Activated CD4-positive, alpha-beta T cell treated with anti-CD3 and anti-CD28 coated beads, Interleukin-2, Interleukin-6, amounts not matched to agents 100 ng/mL and 50 ng/mL, durations not matched to agents 16 hours and 8 hours (primary cell): Measurements from ENCODE around the gene TOP2B.

Experiments
- DNase-seq: peaks from one replicate; pipeline ENCODE4 v3.0.0-alpha.2; 2020

TOP2B gene

DNA sequence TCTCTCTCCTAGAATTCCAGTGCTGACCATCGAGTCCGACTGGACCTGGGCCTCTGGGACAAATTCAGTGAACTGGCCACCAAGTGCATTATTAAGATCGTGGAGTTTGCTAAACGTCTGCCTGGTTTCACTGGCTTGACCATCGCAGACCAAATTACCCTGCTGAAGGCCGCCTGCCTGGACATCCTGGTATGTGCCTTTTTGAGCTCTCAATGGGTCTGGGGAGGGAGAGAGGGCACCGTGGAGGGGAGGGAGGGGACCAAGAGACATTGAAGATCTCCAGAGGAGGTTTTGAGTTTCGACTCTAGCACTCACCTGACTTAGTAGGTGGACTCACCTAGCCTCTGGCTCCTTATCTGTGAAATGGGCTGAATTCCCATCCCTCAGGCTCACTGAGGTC lies 84.2 kb downstream of the TOP2B start:
- DNase-seq, result no peak

DNA sequence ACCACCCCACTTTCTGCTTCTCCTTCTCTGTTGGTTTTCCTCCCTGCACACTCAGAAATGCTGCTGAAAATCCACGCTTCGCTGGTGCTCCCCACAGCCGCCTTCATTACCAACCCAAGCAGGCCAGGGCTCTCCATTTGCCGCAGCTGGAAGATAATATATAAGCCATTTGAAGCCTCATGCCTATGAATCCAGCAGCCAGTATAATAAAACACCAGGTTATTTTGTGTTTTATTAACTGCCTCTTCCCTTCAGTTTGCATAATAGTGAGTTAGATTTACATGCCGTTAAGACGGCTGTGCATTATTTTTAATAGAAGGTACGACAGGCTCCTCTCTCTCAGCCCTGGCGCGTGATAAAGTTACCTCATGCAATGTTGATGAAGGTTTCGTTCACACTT lies 86.6 kb downstream of the TOP2B start:
- no peak for DNase-seq

DNA sequence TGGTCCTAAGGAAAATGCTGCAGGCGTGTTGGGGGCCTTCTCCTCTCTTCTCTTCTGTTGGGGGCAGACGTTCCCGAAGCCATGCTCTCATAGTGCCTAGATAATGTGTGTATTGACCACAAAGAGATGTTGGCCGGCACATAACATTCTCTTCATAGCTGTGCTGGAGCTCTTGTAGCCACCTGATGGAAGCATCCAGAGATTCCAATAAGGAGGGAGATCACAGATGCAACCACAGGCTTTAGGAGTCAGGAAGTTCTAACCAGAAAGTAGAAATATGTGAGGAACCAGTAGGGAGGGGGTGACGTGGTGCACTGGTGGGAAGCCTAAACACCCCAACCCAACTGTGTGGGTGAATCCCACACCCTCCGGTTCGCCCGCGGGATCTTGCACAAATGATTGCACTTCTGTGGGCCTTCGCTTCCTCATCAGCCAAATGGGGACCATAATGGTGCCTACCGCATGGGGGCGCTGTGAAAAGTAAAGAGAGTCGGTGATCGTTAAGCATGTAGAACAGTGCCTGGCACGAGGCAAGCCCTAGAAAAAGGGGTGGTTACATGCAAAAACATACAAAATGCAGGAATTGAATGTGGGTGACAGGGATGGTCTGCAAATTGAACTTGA lies 87.8 kb downstream of the TOP2B start:
- DNase-seq, result no peak

DNA sequence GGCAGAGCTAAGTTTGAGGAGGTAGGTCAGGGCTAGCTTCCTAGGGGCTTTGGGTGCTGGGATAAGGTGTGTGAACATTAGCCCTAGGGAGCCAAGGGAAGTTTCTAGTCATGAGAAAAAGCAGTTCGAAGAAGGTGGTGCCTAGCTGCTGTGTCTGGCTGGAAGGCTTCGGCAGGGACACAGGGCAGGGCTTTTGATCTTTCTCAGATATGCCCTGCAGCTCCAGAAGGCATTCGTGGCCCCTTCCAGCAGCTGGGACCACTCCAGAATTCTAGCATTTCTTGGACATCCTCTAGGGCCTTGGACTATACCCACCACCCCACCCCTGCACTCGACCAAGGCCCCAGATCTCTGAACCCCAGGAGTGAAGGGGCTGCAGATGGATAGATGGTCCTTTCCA lies 88.6 kb downstream of the TOP2B start:
- no peak for DNase-seq

DNA sequence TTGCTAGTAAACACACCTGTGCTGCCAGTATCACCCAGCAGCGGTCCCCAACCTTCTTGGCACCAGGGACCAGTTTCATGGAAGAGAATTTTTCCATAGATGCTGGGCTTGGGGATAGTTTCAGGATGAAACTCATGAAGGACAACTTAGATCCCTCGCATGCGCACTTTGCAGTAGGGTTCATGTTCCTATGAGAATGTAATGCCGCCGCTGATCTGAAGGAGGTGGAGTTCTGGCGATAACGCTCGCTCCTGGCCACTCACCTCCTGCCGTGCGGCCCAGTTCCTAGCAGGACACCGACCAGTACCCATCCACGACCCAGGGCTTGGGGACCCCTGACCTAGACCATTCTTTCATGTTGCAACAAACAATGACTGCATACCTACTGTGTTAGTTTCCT lies 89.7 kb downstream of the TOP2B start:
- DNase-seq, result no peak

DNA sequence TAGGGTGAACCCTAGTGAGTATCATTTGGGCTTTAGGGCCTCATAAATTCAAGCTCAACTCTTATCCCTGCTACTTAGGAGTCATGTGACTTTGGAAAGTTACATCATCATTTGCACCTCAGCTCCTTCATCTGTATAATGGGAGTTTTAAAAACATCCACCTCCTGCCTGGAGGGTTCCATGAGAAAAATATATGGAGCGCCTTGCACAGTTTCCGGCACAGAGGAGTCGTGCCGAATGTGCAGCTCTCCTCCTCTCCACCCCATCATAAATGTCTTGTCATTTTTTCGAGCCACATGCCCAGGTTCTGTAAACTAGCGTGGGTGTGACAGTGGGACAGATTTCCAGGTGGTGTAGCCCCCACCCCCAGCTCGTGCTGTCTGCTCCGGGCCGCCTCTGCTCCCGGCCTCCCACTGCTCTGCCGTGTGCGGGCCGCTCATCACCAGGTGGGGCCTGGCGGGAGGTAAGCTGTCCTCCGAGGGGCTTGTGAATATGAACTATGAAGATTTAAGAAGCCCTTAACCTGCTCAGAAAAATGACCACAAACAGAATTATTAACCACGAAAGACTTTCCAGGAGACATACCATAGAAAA lies 90.4 kb downstream of the TOP2B start:
- no peak for DNase-seq

DNA sequence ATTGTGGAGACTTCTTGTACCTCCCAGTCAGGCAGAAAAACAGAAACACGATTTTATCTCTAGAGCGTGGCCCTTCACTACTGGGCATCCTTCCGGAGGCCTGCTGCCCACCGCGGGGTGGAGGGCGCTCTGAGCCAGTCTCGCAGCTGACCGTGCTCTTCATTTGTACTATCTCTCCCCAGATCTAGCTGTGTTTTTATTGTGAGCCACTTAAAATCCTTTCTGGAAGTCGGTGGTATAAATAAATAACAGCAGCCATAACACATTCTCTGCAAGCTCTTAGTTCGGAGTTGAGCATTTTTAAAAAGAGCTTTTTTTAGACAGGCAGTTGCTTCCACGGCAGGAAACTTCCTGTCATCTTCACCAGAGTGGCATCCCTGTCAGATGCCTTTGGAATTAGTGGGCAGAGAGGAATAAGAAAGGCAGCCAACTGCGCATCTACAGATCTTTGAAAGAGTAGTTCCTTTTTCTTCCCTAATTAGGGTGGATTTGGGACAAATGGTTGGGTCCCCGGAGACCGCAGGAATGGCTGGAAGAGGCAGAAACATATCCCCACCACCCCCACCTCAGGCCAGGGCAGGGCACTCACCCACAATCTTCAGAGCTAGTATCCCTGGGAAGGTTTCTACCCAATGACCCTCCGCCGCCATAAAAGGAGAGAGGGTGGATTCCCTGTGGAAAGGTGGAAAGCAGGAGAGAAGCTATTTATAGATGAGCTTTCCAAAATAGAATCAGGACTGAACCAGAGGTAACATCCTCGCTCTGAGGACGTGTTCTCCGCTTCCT lies 91.1 kb downstream of the TOP2B start:
- no peak for DNase-seq

DNA sequence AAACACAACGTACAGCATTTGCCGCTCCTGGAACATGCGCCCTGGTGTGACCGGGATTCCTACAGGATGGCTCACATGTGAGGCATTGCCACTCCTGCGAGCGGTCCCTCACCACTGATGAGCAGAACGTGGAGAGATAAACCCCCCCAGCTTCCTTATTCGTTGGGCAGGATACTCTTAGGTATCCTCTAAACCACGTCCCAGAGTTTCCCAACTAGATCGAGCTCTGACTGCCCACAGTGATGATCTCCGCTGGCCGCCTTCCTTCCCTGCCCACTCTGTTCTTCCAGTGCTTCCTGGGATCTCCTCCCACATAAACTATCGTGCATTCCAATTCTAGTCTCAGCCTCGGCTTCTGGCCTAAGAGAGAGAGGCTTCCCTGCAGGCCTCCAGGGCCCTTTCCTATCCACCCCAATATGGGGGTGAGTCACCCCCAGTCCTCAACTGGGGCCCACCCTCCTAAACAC lies 91.8 kb downstream of the TOP2B start:
- no peak for DNase-seq

DNA sequence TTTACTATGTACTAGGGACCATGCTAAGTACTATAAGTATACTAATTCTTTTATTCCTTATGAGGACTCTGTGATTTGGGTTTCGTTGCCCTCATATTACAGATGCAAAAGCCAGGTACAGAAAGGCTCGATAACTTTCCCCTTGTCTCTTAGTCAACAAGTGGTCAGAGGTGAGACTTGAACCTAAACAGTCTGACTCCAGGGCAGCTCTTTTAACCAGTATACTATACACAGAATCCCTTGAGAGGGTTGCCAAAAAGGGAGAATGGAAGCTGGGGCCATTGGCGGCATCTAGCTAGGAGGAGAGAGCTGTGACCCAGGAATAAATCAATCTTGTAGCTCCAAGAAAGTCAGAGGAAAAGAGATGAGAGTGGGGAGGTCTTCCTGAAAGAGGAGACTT lies 92.4 kb downstream of the TOP2B start:
- no peak for DNase-seq

DNA sequence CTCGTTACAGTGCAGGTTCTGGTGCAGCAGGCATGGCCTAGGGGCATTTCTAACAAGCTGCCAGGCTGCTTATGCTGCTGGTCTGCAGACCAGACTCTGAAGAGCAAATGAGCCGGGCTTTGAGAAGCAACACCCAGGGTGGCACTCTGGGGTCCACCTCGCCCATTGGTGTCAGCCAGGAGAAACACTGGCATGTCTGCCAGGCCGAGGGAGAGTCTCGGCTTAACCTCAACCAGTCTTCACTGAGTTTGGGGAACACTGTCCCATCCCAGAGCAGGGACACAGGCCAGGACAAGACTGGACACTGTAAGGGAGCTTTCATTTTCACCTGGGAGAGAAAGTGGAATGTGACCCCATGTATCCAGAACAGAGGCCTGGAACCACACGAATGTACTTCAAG lies 93.4 kb downstream of the TOP2B start:
- no peak for DNase-seq

DNA sequence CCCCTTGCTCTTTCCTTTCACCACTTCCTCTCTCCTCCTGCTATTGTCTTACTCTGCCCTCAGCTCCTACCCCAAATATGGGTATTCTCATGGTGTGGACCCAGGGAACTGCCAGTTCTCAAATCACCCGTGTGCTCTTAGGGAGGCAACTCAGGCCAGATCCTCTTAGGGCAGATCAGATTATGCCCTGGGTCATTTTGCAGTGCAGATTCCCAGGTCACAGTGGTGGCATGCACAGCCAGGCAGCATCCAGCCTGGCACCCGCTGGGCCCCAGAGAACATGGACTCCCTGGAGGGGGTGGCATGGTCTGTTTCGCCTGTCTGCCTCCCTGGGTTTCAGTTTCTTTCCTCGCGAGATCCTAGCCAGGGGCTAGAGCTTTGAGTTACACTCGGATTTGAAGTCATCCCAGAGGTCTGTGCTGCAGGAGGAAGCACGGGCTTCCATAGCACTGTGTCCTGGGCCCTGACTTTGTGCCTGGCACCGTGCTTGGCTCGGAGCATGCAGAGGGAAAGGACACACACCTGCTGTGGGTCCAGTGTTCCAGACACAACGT lies 96.1 kb downstream of the TOP2B start:
- DNase-seq, result no peak

DNA sequence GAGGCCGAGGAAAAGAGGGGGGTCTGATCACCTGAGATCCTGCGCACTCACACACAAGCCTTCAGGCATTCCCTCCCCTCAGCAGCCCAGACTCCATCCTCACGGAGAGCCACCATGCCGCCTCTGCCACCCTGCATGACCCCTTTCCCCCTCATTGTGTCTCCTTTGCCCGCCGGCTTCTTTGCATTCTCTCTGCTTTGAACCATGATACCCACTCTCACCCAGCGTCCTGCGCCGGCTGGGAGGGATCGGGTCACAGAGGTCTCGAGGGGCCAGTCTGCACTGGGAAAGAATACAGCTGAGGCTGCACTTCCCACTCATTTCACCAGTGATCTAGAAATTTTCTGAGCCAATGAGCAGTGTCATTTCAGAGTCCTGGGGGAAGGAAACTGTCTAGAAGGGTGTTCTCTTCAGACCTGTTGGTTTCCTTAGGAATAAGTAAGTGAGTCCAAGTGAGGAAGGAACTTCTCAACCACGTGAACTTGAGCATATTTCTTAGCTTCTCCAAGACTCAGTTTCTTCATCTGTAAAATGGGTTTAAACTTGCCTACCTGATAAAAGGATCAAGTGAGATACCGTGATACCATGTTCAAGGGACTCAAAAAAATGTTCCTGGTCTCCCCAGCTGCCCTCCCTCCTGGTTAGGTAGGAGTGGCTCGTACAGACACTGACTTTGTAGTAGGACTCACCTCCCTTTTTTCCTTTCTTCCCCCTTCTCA lies 96.7 kb downstream of the TOP2B start:
- DNase-seq, result no peak

DNA sequence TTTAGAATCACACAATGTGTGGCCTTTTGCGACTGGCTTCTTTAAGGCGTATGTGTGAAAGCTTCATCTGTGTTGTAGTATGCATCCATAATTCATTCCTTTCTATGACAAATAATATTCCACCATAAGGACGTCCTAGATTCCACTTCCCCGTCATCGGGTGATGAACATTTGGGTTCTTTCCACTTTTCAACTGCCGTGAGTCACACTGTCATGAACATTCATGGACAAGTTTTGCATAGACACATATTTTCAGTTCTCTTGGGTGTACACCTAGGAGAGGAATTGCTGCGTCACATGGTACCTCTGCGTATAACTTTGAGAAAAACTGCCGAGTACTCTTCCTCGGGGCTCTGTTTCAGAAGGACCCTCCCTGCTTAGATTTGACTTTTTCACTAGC lies 97.3 kb downstream of the TOP2B start:
- DNase-seq, result no peak

DNA sequence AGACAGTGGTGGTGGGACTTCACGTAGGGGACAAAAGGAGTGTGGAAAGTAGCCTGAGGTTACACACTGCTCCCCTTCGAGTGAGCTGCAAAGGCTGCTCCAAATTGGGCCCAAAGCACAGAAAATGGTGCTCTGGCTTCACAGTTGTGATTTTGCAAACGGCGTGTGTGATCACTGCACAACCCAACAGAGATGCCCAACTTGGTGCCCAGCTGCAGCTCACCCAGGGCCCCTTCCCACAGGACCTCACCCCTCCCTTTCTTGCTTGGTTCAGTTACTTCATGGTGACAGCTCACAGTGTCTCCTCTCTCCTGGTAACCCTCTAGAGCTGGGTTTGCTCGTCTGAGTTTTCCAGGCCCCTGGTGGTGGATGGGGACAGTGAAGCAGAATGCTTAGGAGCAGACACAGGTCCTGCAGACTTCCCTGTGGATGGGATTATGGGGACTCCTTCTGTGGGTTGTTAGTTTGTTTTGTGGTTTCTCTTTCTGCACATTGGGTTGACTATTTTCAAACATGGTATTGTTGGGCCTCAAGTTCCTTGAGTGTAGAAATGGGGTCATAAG lies 98.3 kb downstream of the TOP2B start:
- no peak for DNase-seq

DNA sequence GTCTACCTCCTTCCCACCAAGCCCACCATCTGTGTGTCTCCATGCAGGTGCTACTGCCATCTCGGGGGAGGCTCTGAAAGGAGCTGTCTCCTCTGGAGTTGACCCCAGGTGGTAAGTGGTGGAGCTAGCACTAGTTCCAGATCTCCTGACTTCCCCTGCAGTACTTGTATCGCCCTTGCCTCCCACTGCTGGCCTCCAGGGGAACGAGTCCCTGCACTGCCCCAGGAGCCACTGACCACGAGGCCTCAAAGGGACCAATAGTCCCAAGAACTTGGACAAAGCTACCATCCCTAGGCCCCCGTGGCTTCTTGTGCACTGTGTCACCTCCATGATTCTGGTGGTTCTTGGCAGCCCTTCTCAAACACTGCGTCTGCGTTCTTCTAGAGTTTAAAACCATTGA lies 98.9 kb downstream of the TOP2B start:
- DNase-seq, result no peak

DNA sequence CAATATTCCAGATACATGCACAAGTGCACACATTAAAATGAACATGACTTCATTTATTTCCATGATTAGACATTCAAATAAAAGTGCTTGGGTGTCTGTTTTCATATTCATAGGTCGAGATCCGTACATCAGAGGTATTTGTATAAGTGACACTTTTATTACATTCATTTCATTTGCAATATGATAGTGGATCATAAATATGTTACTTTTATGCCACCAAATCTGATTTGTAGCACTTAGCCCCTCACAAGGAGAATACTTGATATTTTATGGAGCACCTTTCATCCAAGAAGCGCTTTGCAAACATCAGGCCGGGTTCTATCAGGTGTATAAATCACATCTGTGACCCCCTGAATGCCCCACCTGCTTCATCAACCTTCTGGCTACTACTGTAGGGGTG lies 100.6 kb downstream of the TOP2B start:
- no peak for DNase-seq

DNA sequence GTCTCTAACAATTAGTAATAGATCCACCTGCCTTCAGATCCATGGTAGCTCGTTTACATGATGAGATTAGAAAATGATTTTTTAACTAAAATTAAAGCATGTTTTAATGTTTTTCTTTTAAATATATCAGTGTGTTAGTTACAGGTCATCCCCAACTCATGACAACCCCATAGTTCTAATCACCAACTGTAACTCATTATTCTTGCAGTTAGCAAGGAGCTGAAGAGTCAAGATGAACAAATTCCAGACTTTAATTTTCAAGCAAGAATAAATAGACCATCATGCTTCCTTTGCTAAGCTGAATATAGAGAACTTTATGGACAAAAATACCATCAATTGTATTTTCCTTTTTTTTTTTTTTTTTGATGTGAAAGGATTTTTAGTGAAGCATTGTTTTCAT lies 101.1 kb downstream of the TOP2B start:
- DNase-seq, result no peak

DNA sequence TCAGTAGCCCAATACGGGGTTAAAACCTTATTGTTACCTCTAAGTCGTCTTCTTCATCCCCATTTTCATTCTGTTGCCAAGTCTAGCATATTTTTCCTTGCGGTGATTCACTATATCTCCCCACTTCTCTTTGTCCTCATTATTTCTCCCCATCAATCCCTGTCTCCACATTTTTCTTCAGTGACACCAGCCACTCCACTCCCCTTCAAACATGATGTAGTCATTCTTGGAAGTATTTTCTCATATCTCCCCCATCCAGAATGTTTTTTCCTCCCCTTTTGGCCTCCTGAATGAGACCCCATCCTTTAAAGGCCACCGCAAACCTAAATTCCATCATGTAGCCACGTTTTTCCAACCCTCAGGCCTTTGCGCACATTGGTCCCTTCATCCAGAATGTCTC lies 105.9 kb downstream of the TOP2B start:
- DNase-seq, result no peak

DNA sequence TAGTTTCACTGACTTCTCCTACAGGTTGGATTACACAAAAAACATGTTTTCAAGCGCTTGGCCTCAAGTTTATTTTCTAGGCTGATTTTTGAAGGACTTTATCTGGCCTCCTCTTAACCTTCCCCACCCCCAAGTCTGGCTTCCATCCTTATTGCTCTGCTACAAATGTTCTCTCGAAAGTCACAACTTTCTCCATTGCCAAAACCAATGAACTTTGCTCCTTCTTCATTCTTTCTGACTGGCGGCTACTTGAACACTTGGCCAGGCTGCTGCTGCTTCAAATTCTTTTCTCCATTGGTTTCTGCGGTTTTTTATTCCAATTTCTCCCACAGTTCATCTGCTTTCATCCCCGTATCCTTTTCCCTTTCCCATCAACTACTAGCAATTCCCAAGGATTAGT lies 106.6 kb downstream of the TOP2B start:
- DNase-seq, result no peak

DNA sequence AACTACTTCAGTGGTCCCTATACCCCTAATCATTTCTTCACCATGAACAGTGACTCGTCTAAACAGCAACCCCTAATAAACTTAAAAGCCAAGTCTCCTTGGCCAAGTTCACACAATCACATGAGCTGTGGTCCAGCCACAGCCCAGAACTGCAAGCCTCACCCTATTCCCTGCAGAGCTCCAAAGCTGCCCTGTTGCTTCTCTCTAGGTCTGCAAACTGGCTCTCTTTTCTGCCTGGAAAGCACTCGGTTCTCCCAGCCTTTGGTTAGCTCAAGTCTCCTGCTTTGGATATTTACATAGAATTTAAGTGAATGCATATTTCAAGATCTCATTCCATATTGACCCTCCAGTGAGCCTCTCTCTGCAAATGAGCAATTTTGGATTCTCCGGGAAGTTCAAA lies 107.0 kb downstream of the TOP2B start:
- no peak for DNase-seq

DNA sequence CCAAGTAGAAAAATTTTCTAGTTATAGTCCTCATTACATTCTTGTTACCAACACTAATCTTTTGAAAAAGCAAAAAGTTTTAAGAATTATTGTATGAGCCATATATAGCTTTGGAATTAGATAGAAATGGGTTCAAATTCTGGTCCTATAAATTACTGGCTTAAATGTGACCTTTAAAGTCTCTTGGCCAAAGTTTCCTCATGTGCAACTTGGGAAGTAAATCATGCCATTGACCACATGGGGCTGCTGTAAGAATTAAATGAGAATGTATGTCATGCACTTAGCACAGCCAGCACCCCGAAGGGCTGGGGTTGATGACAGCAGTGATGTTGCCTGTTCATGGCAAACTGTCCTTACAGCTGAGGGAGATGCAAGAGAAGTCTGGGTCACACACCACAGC lies 108.3 kb downstream of the TOP2B start:
- no peak for DNase-seq

DNA sequence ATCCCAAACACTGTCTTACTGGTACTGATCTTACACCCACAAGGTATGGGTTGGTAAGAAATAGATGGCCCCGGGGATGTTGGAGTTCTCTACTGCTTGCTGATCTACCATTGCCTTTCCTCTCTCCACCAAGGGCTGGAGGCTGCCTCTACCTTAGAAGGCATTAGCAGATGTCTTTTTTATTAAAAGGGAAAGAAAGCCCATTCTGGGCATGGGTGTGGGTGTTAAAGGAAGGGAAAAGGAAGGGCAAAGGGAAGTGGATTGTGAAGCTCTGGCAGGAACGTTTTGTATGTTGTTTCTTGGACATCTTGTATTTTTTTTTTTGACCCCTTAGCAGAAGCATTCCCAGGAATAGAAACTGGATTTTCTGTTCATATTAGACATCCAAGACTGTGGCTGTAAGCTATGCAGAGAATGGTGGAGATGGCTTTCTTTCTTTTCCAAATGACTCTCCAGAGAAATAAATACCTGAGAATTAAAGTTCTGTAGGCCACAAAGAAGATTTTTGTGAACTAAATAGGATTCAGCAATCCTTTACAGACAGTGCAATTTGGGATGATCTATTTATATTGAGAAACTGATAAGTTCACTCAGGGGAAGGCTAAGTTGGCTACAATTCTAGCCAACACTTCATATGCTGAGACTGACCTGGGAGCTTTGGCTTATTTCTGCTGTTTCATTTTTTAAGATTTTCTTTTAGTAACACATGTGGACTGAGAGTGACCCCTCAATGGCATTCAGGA lies 108.8 kb downstream of the TOP2B start:
- no peak for DNase-seq
